Endothelial cell of hepatic sinusoid (primary cell): ENCODE results near the gene PDCD1.
"Not testable (repeated sequence)": the region's sequence is repeated elsewhere in the genome, so short reads cannot be mapped to it uniquely, and the experiment has no call there.

ENCODE experiments used
- in situ Hi-C: cut with HindIII; loops from 2 replicates; pipeline ENCODE4 v1.10.0; 2017; ENCODE audit warnings: low sequenced_read_pairs

PDCD1 gene

GRCh38 chr2:241858206-241859016 lies at the start of gene PDCD1:
PDCD1 (minus strand) TSS chr2:241858894; CDS start chr2:241858838, 56 bp downstream.
- in situ Hi-C loops: no loop called here

GRCh38 chr2:241907831-241908230 lies 49.1 kb upstream of the PDCD1 start:
- in situ Hi-C loops: not testable (repeated sequence)

- in situ Hi-C loops: no loop called here
Measured at GRCh38 chr2:241906826-241907570, 48.3 kb upstream of the PDCD1 start.

- in situ Hi-C loops: not testable (repeated sequence)
Measured at GRCh38 chr2:241906378-241906770, 47.7 kb upstream of the PDCD1 start.

- in situ Hi-C loops: no loop called here
Measured at GRCh38 chr2:241905716-241906377, 47.2 kb upstream of the PDCD1 start.

GRCh38 chr2:241904791-241905710 lies 46.4 kb upstream of the PDCD1 start:
- in situ Hi-C loops: no loop called here

- in situ Hi-C loops: no loop called here
Measured at GRCh38 chr2:241904011-241904718, 45.5 kb upstream of the PDCD1 start.

GRCh38 chr2:241903121-241904010 lies 44.7 kb upstream of the PDCD1 start:
- in situ Hi-C loops: no loop called here

- in situ Hi-C loops: no loop called here
Measured at GRCh38 chr2:241902357-241902991, 43.8 kb upstream of the PDCD1 start.

GRCh38 chr2:241901500-241902351 lies 43.0 kb upstream of the PDCD1 start:
- in situ Hi-C loops: no loop called here

- in situ Hi-C loops: no loop called here
Measured at GRCh38 chr2:241901018-241901380, 42.3 kb upstream of the PDCD1 start.

- in situ Hi-C loops: no loop called here
Measured at GRCh38 chr2:241900251-241901017, 41.7 kb upstream of the PDCD1 start.

GRCh38 chr2:241898463-241899270 lies 40.0 kb upstream of the PDCD1 start:
- in situ Hi-C loops: no loop called here

GRCh38 chr2:241897231-241897916 lies 38.7 kb upstream of the PDCD1 start:
- in situ Hi-C loops: no loop called here

- in situ Hi-C loops: no loop called here
Measured at GRCh38 chr2:241896746-241897201, 38.1 kb upstream of the PDCD1 start.
